GM23338 (cell line): Measurements from ENCODE around the gene PAGR1.

Experiments
- CTCF ChIP-seq, 2 experiments: fragments of 200-600 bp in 1 of 2; sonication (generic) in 1 of 2; conservative IDR thresholded peaks; 2 replicates each; pipeline versions ENCODE4 v1.5.1 to v1.6.1; 2016 to 2017; ENCODE audit warnings: antibody characterized with exemption in 2 of 2, low read depth in 2 of 2, mild to moderate bottlenecking in 2 of 2, moderate library complexity in 1 of 2
- POLR2AphosphoS5 ChIP-seq: IDR thresholded peaks from 2 replicates; pipeline ENCODE4 v1.6.1; 2016; ENCODE audit warnings: antibody characterized with exemption, low read depth
- REST ChIP-seq: IDR thresholded peaks from one replicate; pipeline ENCODE4 v1.6.1; 2018; ENCODE audit warnings: antibody characterized with exemption; ENCODE audit not compliant: unreplicated experiment
- ZNF462 ChIP-seq: fragments of 250-450 bp; sonication (Bioruptor Pico); IDR thresholded peaks from 2 replicates; pipeline ENCODE4 v1.5.0; 2020; ENCODE audit warnings: mild to moderate bottlenecking, moderate library complexity

GRCh38 chr16:29810699-29811169 lies 5.2 kb upstream of the PAGR1 start:
- TF ChIP-seq POLR2AphosphoS5 (no peak), CTCF (conservative IDR thresholded peaks at IDR 0.05; ENCODE audit: low read depth in 2 of 2) (no peak), ZNF462 (CRISPR knock-in tag) (no peak), REST (no peak)
